Cardiac muscle cell (in vitro differentiated cells and primary cell): ENCODE data around the gene NEIL3. TPM values are rescaled to one million over a fixed set of nuclear protein-coding genes. Genes with fewer than 3 reads are reported as not detected.

Experiments used
- DNase-seq, 2 donors: peaks; one replicate each; pipeline versions ENCODE4 v3.0.0 to v3.0.0-alpha.2; 2010 to 2017; ENCODE audit warnings: low read depth in 1 of 2, low spot score in 1 of 2
- H3K27ac ChIP-seq: fragments of 200-600 bp; sonication (generic); 2 replicates; pipeline ENCODE4 v1.5.1; 2016
- H3K27me3 ChIP-seq: fragments of 200-600 bp; sonication (generic); 2 replicates; pipeline ENCODE4 v1.6.0; 2016; ENCODE audit warnings: control low read depth
- H3K36me3 ChIP-seq: fragments of 200-600 bp; sonication (generic); 2 replicates; pipeline ENCODE4 v1.5.1; 2016; ENCODE audit warnings: control low read depth
- H3K4me1 ChIP-seq: fragments of 200-600 bp; sonication (generic); 2 replicates; pipeline ENCODE4 v1.8.1; 2017; ENCODE audit warnings: low read depth, mild to moderate bottlenecking, mixed run types
- H3K4me3 ChIP-seq: fragments of 200-600 bp; sonication (generic); 2 replicates; pipeline ENCODE4 v1.5.1; 2016; ENCODE audit warnings: mild to moderate bottlenecking
- H3K9me3 ChIP-seq: fragments of 200-600 bp; sonication (generic); 2 replicates; pipeline ENCODE4 v1.5.1; 2017; ENCODE audit warnings: low read depth, mild to moderate bottlenecking, control low read depth
- polyA plus RNA-seq: library from polyadenylated mRNA; unstranded; fragments of >200 nt; fragmentation: Nextera tagmentation; extraction: Ambion mirVana; gene quantifications from 2 replicates; pipeline ENCODE4 v1.2.1, GENCODE V29; 2016
- total RNA-seq: library from RNA; depleted of rRNA; stranded (reverse); fragments of >200 nt; gene quantifications from 2 replicates; pipeline ENCODE4 v1.2.3, GENCODE V29; 2016
- TF ChIP-seq, protein P1 (sequence below): IDR thresholded peaks from 2 replicates; pipeline ENCODE4 v1.5.1; 2012; ENCODE audit warnings: low read depth, mild to moderate bottlenecking, low read length

Gene NEIL3
- total and polyA plus RNA-seq, 2 experiments from 2014 or later, result 2.0 to 7.4 TPM

DNA sequence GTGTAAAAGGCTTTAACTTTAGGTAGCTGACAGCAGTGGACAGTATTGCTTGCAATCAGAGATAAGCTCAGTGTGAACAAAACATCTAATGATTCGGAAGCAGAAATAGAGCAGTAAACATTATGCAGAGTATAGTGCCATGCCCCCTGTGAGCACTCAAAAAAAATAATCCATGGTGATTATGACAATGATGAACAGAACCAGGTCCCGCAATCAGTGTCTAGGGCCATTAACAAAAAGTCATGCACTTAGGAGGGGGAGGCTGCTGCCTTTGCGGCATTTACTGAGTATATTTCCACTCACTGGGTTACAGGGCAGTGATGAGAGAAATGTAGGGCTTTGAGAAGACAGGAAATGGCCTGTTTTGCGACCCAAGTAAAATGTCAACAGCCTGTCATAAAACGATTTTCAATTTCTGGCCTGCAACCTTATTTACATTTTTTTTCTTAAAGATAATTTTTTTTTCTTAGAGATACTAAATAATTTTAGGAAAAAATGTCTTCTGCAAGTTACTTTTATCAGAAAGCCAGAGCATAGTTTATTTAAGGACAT, 27.3 kb upstream of the NEIL3 start:
- H3K27me3 ChIP-seq, result no peaks in the 10 kb centered on the region
- H3K27ac ChIP-seq, result no peak overlapping the region
- no peak for DNase-seq
- no peaks in the 10 kb centered on the region for H3K9me3 ChIP-seq
- H3K4me1 ChIP-seq, result no peaks in the 10 kb centered on the region
- no peak overlapping the region for H3K4me3 ChIP-seq
- H3K36me3 ChIP-seq, result no peaks in the 10 kb centered on the region
- TF ChIP-seq, protein P1, sequence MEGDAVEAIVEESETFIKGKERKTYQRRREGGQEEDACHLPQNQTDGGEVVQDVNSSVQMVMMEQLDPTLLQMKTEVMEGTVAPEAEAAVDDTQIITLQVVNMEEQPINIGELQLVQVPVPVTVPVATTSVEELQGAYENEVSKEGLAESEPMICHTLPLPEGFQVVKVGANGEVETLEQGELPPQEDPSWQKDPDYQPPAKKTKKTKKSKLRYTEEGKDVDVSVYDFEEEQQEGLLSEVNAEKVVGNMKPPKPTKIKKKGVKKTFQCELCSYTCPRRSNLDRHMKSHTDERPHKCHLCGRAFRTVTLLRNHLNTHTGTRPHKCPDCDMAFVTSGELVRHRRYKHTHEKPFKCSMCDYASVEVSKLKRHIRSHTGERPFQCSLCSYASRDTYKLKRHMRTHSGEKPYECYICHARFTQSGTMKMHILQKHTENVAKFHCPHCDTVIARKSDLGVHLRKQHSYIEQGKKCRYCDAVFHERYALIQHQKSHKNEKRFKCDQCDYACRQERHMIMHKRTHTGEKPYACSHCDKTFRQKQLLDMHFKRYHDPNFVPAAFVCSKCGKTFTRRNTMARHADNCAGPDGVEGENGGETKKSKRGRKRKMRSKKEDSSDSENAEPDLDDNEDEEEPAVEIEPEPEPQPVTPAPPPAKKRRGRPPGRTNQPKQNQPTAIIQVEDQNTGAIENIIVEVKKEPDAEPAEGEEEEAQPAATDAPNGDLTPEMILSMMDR, result no peak

DNA sequence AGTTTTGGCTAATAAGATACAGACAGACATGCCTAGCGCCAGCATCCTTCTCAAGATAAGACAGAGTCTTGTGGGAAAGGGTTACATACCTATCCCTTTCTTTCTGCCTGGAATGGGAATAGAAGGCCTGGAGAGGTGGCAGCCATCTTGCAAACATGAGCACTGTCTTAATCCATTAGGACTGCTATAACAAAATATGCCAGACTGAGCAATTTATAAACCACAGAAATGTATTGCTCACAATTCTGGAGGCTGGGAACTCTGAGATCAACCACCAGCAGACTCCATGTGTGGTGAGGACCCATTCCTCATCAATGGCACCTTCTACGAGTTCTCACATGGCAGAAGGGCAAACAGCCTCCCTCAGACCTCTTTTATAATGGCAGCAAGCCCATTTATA, 26.5 kb upstream of the NEIL3 start:
- DNase-seq, result peak in 1 of 2 donors; percentile 43
- H3K4me3 ChIP-seq, result no peak overlapping the region
- no peak overlapping the region for H3K27ac ChIP-seq
- TF ChIP-seq, protein P1, result no peak
- no peaks in the 10 kb centered on the region for H3K4me1 ChIP-seq
- H3K36me3 ChIP-seq, result no peaks in the 10 kb centered on the region
- no peaks in the 10 kb centered on the region for H3K27me3 ChIP-seq
- no peaks in the 10 kb centered on the region for H3K9me3 ChIP-seq

DNA sequence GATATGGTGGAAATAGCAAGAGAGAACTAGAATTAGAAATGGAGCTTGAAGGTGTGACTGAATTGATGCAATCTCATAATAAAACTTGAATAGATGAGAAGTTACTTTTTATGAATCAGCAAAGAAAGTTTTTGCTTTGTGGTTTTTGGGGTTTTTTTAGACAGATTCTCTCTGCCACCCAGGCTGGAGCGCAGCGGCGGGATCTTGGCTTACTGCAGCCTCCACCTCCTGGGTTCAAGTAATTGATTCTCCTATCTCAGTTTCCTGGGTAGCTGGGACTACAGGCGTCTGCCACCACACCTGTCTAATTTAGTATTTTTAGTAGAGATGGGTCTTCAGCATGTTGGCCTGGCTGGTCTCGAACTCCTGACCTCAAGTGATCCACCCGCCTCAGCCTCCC, 23.7 kb upstream of the NEIL3 start:
- H3K27me3 ChIP-seq, result no peaks in the 10 kb centered on the region
- TF ChIP-seq, protein P1, result no peak
- no peaks in the 10 kb centered on the region for H3K36me3 ChIP-seq
- no peak for DNase-seq
- H3K4me3 ChIP-seq, result no peak overlapping the region
- no peaks in the 10 kb centered on the region for H3K9me3 ChIP-seq
- no peak overlapping the region for H3K27ac ChIP-seq
- no peaks in the 10 kb centered on the region for H3K4me1 ChIP-seq

DNA sequence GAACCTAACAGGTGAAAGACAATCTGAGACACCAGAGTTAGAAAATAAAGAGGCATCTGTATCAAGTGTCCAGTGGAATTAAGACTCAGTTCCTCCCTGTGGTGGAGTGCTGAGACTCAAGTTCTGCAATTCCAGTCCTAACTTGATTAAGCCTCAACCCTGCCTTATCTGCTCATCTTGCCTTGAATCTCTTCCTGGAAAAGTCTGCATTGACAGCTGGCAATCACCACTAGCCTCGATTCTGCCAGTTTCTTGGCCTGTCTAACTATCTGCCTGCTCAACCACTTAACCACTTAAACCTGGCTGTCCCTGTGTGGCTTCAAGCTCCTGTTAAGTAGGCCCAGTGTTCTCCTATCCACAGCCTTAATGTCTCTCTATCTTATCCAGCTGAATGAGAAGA, 22.4 kb upstream of the NEIL3 start:
- DNase-seq, result no peak
- H3K27ac ChIP-seq, result peak overlapping the region; percentile 12
- no peaks in the 10 kb centered on the region for H3K4me1 ChIP-seq
- H3K4me3 ChIP-seq, result no peak overlapping the region
- H3K27me3 ChIP-seq, result no peaks in the 10 kb centered on the region
- TF ChIP-seq, protein P1, result no peak
- no peaks in the 10 kb centered on the region for H3K36me3 ChIP-seq
- no peaks in the 10 kb centered on the region for H3K9me3 ChIP-seq

DNA sequence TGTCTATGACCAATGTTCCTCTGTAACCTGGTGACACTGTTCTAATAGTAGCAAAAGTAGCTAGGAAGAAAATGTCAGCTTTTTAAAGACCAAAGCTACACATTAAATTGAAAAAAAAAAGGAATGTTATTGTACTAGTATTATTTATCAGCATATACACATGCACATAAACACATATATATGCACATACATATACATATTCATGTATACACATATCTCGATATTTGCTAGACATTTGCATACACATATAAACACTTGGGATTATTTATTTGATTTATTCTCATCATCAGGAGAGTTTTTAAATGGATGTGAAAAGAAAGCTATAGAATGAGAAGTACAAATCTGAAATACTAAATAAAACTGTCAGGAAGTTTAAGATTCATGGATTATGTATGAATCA, 21.3 kb upstream of the NEIL3 start:
- no peaks in the 10 kb centered on the region for H3K9me3 ChIP-seq
- peaks cover 3% of the 10 kb centered on the region for H3K4me1 ChIP-seq
- TF ChIP-seq, protein P1, result no peak
- no peak for DNase-seq
- no peak overlapping the region for H3K4me3 ChIP-seq
- no peaks in the 10 kb centered on the region for H3K27me3 ChIP-seq
- H3K27ac ChIP-seq, result no peak overlapping the region
- H3K36me3 ChIP-seq, result no peaks in the 10 kb centered on the region
